ENCODE results near the gene CLTA.

GRCh38 chr9:36150574-36151315 lies 40.0 kb upstream of the CLTA start:
- no peak for TF ChIP-seq RAD21 (IDR thresholded peaks at IDR 0.05; ENCODE audit: insufficient read depth, low read depth, low read length)
- TF ChIP-seq, protein P1, sequence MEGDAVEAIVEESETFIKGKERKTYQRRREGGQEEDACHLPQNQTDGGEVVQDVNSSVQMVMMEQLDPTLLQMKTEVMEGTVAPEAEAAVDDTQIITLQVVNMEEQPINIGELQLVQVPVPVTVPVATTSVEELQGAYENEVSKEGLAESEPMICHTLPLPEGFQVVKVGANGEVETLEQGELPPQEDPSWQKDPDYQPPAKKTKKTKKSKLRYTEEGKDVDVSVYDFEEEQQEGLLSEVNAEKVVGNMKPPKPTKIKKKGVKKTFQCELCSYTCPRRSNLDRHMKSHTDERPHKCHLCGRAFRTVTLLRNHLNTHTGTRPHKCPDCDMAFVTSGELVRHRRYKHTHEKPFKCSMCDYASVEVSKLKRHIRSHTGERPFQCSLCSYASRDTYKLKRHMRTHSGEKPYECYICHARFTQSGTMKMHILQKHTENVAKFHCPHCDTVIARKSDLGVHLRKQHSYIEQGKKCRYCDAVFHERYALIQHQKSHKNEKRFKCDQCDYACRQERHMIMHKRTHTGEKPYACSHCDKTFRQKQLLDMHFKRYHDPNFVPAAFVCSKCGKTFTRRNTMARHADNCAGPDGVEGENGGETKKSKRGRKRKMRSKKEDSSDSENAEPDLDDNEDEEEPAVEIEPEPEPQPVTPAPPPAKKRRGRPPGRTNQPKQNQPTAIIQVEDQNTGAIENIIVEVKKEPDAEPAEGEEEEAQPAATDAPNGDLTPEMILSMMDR (IDR thresholded peaks at IDR 0.05 in 2 of 3, conservative IDR thresholded peaks at IDR 0.05 in 1 of 3; ENCODE audit: control insufficient read depth in 2 of 3, extremely low read depth in 1 of 3, insufficient read depth in 1 of 3, low read depth in 3 of 3, low read length in 3 of 3): no peak
- no peak for TF ChIP-seq POLR2AphosphoS5 (IDR thresholded peaks at IDR 0.05; ENCODE audit: low read length)
- no peak for TF ChIP-seq CHD1 (IDR thresholded peaks at IDR 0.05; ENCODE audit: low read depth, low read length)
- TF ChIP-seq GATAD2B (conservative IDR thresholded peaks at IDR 0.05; ENCODE audit: low read depth): no peak
- no peak for TF ChIP-seq POU2F2 (IDR thresholded peaks at IDR 0.05; ENCODE audit: borderline replicate concordance, low read depth, low read length)
- no peak for TF ChIP-seq TCF7 (IDR thresholded peaks at IDR 0.05; ENCODE audit: borderline replicate concordance)
- TF ChIP-seq EZH2 (IDR thresholded peaks at IDR 0.05; ENCODE audit: borderline replicate concordance, control insufficient read depth, low read depth, low read length): no peak
- TF ChIP-seq FOXM1 (IDR thresholded peaks at IDR 0.05; ENCODE audit: low read depth, low read length): no peak
- TF ChIP-seq SP1 (IDR thresholded peaks at IDR 0.05; ENCODE audit: low read depth, low read length): no peak
- no peak for TF ChIP-seq RB1 (IDR thresholded peaks at IDR 0.05; ENCODE audit: borderline replicate concordance)
